ENCODE data around the gene CPED1. TPM values are rescaled to one million over a fixed set of nuclear protein-coding genes. Genes with fewer than 3 reads are reported as not detected.

Gene CPED1
- total RNA-seq, 6 donors from 2014 or later: 12.9 to 31.6 (median 18.1) TPM

DNA sequence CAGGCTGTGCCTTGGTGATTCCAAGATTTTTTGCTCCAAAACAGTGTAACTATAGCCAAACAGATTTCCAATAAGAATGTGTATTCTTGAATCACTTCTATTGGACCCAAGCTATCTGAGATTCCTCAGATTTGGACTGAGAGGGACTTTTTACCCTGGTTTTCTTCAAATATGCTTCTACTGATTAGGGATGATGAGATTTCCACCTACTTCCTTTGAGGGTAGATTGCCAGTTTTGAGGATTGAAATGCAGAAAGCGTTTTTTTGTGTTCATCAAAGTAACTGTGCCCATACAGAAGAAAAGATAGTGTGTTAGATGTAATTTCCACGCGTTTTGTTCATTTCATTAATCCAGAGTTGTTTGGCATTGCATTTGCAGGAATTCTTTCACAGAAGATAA is 144.9 kb downstream of the CPED1 start:
- WGBS, 2 donors: 90 to 92% methylated on average over 3 of the region's 3 CpGs

DNA sequence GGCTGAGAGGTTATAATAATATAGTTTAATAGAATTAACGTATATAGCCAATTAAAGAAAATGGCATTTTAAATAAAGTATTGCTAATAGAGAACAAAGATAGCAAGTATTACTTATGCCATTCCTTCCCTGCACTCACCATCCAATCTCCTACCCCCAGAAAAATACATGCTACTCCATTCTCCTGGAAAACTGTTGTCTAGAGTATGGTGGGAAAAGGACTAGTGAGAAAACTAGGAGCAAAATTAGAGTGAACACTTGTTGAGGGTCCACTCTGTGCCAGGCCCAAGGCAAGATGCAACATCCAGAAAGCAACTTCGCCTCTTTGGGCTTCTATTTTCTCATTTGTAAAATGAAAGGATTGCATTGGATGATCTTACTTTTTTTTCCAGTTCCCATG is 149.1 kb downstream of the CPED1 start:
- Histone ChIP-seq H3K4me1 (no peaks in the 10 kb centered on the region), H3K4me3 (no peak overlapping the region), H3K36me3 (peaks cover 0 to 8% (median 0%) of the 10 kb centered on the region in 4 donors), H3K27ac (no peak overlapping the region), H3K27me3 (no peaks in the 10 kb centered on the region), H3K9me3 (no peaks in the 10 kb centered on the region)
- DNase-seq: no peak
- 92 to 95% methylated on average over 2 of the region's 2 CpGs for WGBS, 2 donors
- no peak for ATAC-seq (ENCODE audit: low FRiP score in 2 of 2)
- TF ChIP-seq POLR2AphosphoS5 (IDR thresholded peaks at IDR 0.05): no peak
- no peak for TF ChIP-seq POLR2A (IDR thresholded peaks at IDR 0.05)
- no peak for TF ChIP-seq CTCF (IDR thresholded peaks at IDR 0.05)
- TF ChIP-seq EP300 (IDR thresholded peaks at IDR 0.05): no peak

More for the DNA sequence above, 144.9 kb downstream of the CPED1 start:
- DNase-seq (no peak), ATAC-seq (ENCODE audit: low FRiP score in 2 of 2) (no peak)
- Histone ChIP-seq H3K36me3 (no peaks in the 10 kb centered on the region), H3K4me3 (no peak overlapping the region), H3K4me1 (no peaks in the 10 kb centered on the region), H3K27me3 (no peaks in the 10 kb centered on the region), H3K9me3 (no peaks in the 10 kb centered on the region), H3K27ac (no peak overlapping the region)
- TF ChIP-seq POLR2AphosphoS5 (IDR thresholded peaks at IDR 0.05) (no peak), EP300 (IDR thresholded peaks at IDR 0.05) (no peak), CTCF (IDR thresholded peaks at IDR 0.05) (no peak), POLR2A (IDR thresholded peaks at IDR 0.05) (no peak)

DNA sequence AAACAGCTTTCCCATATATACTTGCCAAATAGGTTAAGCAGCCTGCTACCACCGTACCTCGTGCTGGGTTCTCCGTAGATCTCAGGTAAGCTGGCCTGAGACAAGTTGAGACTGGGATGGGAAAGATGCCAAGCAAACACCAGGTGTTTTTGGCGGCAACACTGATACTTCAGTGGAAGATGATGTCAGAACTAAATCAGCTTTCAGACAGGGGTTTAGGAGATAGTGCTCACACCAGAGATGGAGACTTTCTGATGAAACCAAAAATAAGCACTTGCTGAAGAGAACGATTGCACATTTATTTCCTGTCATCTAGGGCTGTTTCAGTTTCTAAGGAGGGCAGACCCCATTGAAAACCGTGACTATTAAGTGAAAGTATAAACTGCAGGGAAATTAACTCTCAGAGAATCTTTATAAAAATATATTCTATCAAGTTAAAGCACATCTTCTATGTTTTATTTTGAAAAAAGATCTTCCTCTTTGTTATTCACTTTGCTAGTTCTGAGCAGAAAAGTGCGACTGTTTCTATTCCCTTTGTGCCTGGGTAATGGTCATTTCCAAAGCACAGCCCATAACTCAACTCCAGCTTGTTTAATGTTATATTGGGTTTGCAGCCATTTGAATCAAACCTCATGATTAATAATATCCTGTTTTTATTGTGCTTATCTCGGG is 149.9 kb downstream of the CPED1 start:
- Histone ChIP-seq H3K9me3 (no peaks in the 10 kb centered on the region), H3K27ac (no peak overlapping the region), H3K27me3 (no peaks in the 10 kb centered on the region), H3K4me3 (no peak overlapping the region), H3K4me1 (no peaks in the 10 kb centered on the region), H3K36me3 (peaks cover 0 to 10% (median 0%) of the 10 kb centered on the region in 4 donors)
- 62% methylated on average over 8 of the region's 8 CpGs for WGBS, 2 donors
- ATAC-seq (ENCODE audit: low FRiP score in 2 of 2) (no peak), DNase-seq (no peak)
- no peak for TF ChIP-seq POLR2AphosphoS5 (IDR thresholded peaks at IDR 0.05)
- no peak for TF ChIP-seq EP300 (IDR thresholded peaks at IDR 0.05)
- TF ChIP-seq CTCF (IDR thresholded peaks at IDR 0.05): no peak
- no peak for TF ChIP-seq POLR2A (IDR thresholded peaks at IDR 0.05)

DNA sequence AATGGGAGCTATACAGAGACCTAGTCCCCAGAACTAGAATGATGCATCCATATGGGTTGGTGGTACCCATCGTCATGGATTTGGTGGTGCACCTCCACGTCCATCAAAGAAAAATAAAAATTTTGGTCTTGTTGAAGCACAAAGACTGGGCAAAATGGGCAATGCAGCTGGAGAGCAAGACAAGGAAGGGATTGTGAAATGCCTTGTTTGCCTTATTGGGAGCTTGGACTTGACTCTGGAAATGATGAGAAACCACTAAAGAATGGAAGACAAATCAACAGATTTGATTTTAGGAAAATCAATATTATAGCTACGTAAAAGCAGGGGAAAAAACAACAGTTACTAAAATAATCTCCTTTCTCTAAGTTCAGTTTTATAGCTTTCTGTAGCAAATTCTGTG is 150.9 kb downstream of the CPED1 start:
- Histone ChIP-seq H3K27me3 (no peaks in the 10 kb centered on the region), H3K36me3 (peaks cover 0 to 10% (median 0%) of the 10 kb centered on the region in 4 donors), H3K27ac (no peak overlapping the region), H3K4me1 (no peaks in the 10 kb centered on the region), H3K9me3 (no peaks in the 10 kb centered on the region), H3K4me3 (no peak overlapping the region)
- no peak for DNase-seq
- WGBS, 2 donors: 94 to 95% methylated on average over 3 of the region's 3 CpGs
- no peak for ATAC-seq (ENCODE audit: low FRiP score in 2 of 2)
- TF ChIP-seq EP300 (IDR thresholded peaks at IDR 0.05): no peak

- Histone ChIP-seq H3K36me3 (peaks cover 0 to 10% (median 0%) of the 10 kb centered on the region in 4 donors), H3K4me3 (no peak overlapping the region), H3K27ac (no peak overlapping the region), H3K9me3 (no peaks in the 10 kb centered on the region), H3K4me1 (no peaks in the 10 kb centered on the region), H3K27me3 (no peaks in the 10 kb centered on the region)
- ATAC-seq (ENCODE audit: low FRiP score in 2 of 2) (no peak), DNase-seq (no peak)
- TF ChIP-seq POLR2AphosphoS5 (IDR thresholded peaks at IDR 0.05) (no peak), EP300 (IDR thresholded peaks at IDR 0.05) (no peak), CTCF (IDR thresholded peaks at IDR 0.05) (no peak), POLR2A (IDR thresholded peaks at IDR 0.05) (no peak)
- 74 to 84% methylated on average over 1 of the region's 1 CpG for WGBS, 2 donors
These were observed 152.3 kb downstream of the CPED1 start for GRCh38 chr7:121140790-121141189.

Measured in upper lobe of left lung (tissue), 6 donors.